Endodermal cell (in vitro differentiated cells): ENCODE data around the gene FBLIM1. TPM values are rescaled to one million over a fixed set of nuclear protein-coding genes. Genes with fewer than 3 reads are reported as not detected.

ENCODE experiments used
- DNase-seq: peaks from one replicate; pipeline ENCODE4 v3.0.0-alpha.2; 2017
- H3K27ac ChIP-seq: 2 replicates; pipeline ENCODE4 v1.5.1; 2013; ENCODE audit warnings: mild to moderate bottlenecking, low read depth, low read length, moderate library complexity
- H3K27me3 ChIP-seq: 2 replicates; pipeline ENCODE4 v1.6.1; 2013; ENCODE audit warnings: mild to moderate bottlenecking, low read length, moderate library complexity; ENCODE audit not compliant: insufficient read depth, control insufficient read depth, poor library complexity, severe bottlenecking
- H3K36me3 ChIP-seq: 2 replicates; pipeline ENCODE4 v1.7.0; 2013; ENCODE audit warnings: mild to moderate bottlenecking, low read length, moderate library complexity; ENCODE audit not compliant: control insufficient read depth, insufficient read depth
- H3K4me1 ChIP-seq: one replicate; pipeline ENCODE4 v1.7.0; 2013; ENCODE audit warnings: low read length; ENCODE audit not compliant: control insufficient read depth, insufficient read depth
- H3K4me3 ChIP-seq: 2 replicates; pipeline ENCODE4 v1.5.1; 2013; ENCODE audit warnings: mild to moderate bottlenecking, low read length, moderate library complexity
- H3K9ac ChIP-seq: 2 replicates; pipeline ENCODE4 v1.6.1; 2013; ENCODE audit warnings: mild to moderate bottlenecking, low read length, moderate library complexity; ENCODE audit not compliant: poor library complexity, severe bottlenecking; ENCODE audit errors: extremely low read depth
- H3K9me3 ChIP-seq: 2 replicates; pipeline ENCODE4 v1.6.1; 2013; ENCODE audit warnings: mild to moderate bottlenecking, low read length, moderate library complexity; ENCODE audit not compliant: control insufficient read depth
- H3K27ac Mint-ChIP-seq: 2 replicates; pipeline ENCODE4 v1.8.0; 2020; ENCODE audit warnings: mixed read lengths
- H3K27me3 Mint-ChIP-seq: 2 replicates; pipeline ENCODE4 v1.8.0; 2021; ENCODE audit warnings: mild to moderate bottlenecking, mixed read lengths; ENCODE audit not compliant: insufficient read depth
- H3K36me3 Mint-ChIP-seq: 2 replicates; pipeline ENCODE4 v1.8.0; 2020; ENCODE audit warnings: low read depth, mixed read lengths
- H3K4me1 Mint-ChIP-seq: 2 replicates; pipeline ENCODE4 v1.8.0; 2020; ENCODE audit warnings: mixed read lengths
- H3K4me3 Mint-ChIP-seq: 2 replicates; pipeline ENCODE4 v1.8.0; 2020; ENCODE audit warnings: mild to moderate bottlenecking, moderate library complexity, mixed read lengths
- H3K9me3 Mint-ChIP-seq: 2 replicates; pipeline ENCODE4 v1.8.0; 2020; ENCODE audit warnings: mild to moderate bottlenecking, mixed read lengths
- CTCF ChIP-seq: fragments of 200-600 bp; sonication (generic); conservative IDR thresholded peaks from 2 replicates; pipeline ENCODE4 v1.5.0; 2021; ENCODE audit warnings: antibody characterized with exemption, mild to moderate bottlenecking
- WGBS, 2 experiments: methylation state at CpG; one replicate each; pipeline versions ENCODE4 v1.1.5 to v1.1.7; 2013; ENCODE audit warnings: missing lambda C conversion rate in 2 of 2, mixed read lengths in 1 of 2; ENCODE audit not compliant: insufficient coverage in 1 of 2, insufficient read length in 1 of 2; 5-methylcytosine and 5-hydroxymethylcytosine counted together
- total RNA-seq, 2 donors: library from RNA; stranded (reverse); fragmentation: NEBNext Ultra II Directional in 1 of 2; extraction: Animal tissue kit (Norgen Biotek cat#: 25700) in 1 of 2; gene quantifications; 2 replicates in 1 of 2; 3 replicates in 1 of 2; pipeline ENCODE4 v1.2.1, GENCODE V29; 2021

Gene FBLIM1
- total RNA-seq, 2 donors from 2014 or later, result 58.4 to 60.6 TPM

GRCh38 chr1:15739259-15739658, 19.3 kb upstream of the FBLIM1 start:
- H3K9me3 Mint-ChIP-seq, result no peaks in the 10 kb centered on the region
- no peaks in the 10 kb centered on the region for H3K27me3 Mint-ChIP-seq
- Histone ChIP-seq H3K4me3 (no peak overlapping the region), H3K9ac (no peak overlapping the region), H3K27me3 (no peaks in the 10 kb centered on the region), H3K27ac (no peak overlapping the region), H3K9me3 (no peaks in the 10 kb centered on the region), H3K4me1 (no peaks in the 10 kb centered on the region), H3K36me3 (no peaks in the 10 kb centered on the region)
- no peak overlapping the region for H3K4me3 Mint-ChIP-seq
- no peaks in the 10 kb centered on the region for H3K36me3 Mint-ChIP-seq
- 92 to 97% methylated on average over 15 to 16 of the region's 16 CpGs for WGBS, 2 experiments
- peaks cover 9% of the 10 kb centered on the region for H3K4me1 Mint-ChIP-seq
- TF ChIP-seq CTCF, result no peak
- no peak overlapping the region for H3K27ac Mint-ChIP-seq
- no peak for DNase-seq

DNA sequence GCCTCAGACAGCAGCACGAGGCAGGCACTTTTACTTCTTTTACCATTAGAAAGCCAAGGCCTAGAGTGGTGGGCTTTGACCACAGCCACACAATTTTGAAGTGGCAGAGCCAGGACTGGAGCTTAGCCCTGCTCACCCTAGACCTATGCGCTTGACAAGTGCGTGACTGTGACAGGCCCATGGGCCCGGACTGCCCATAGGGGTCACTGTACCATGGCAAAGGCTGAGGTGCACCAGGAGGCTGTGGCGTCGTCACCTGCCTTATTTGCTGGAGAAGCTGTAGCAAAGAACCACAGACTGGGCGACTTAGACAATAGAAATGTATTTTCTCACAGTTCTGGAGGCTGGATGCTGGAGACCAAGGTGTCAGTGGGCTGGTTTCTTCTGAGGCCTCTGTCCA, 18.9 kb upstream of the FBLIM1 start:
- Mint-ChIP-seq H3K36me3 (no peaks in the 10 kb centered on the region), H3K9me3 (no peaks in the 10 kb centered on the region), H3K27ac (no peak overlapping the region), H3K27me3 (no peaks in the 10 kb centered on the region), H3K4me1 (peaks cover 9% of the 10 kb centered on the region), H3K4me3 (no peak overlapping the region)
- H3K36me3 ChIP-seq, result no peaks in the 10 kb centered on the region
- no peaks in the 10 kb centered on the region for H3K27me3 ChIP-seq
- no peak overlapping the region for H3K4me3 ChIP-seq
- WGBS, 2 experiments, result 89 to 90% methylated on average over 7 of the region's 7 CpGs
- peak; percentile 84 for DNase-seq
- TF ChIP-seq CTCF, result peak; percentile 67
- H3K27ac ChIP-seq, result no peak overlapping the region
- no peak overlapping the region for H3K9ac ChIP-seq
- H3K9me3 ChIP-seq, result no peaks in the 10 kb centered on the region
- H3K4me1 ChIP-seq, result no peaks in the 10 kb centered on the region

- no peaks in the 10 kb centered on the region for H3K27me3 Mint-ChIP-seq
- WGBS, 2 experiments, result 63 to 76% methylated on average over 20 to 27 of the region's 27 CpGs
- H3K4me1 Mint-ChIP-seq, result peaks cover 9% of the 10 kb centered on the region
- H3K9me3 Mint-ChIP-seq, result no peaks in the 10 kb centered on the region
- DNase-seq, result peak; percentile 98
- TF ChIP-seq CTCF, result peak; percentile 94
- no peaks in the 10 kb centered on the region for H3K27me3 ChIP-seq
- H3K9ac ChIP-seq, result no peak overlapping the region
- H3K27ac Mint-ChIP-seq, result peak overlapping the region; percentile 77
- H3K36me3 Mint-ChIP-seq, result no peaks in the 10 kb centered on the region
- no peaks in the 10 kb centered on the region for H3K36me3 ChIP-seq
- H3K4me3 Mint-ChIP-seq, result no peak overlapping the region
- H3K9me3 ChIP-seq, result no peaks in the 10 kb centered on the region
- no peak overlapping the region for H3K4me3 ChIP-seq
- no peak overlapping the region for H3K27ac ChIP-seq
- H3K4me1 ChIP-seq, result no peaks in the 10 kb centered on the region
Observed at GRCh38 chr1:15740924-15741850, 17.4 kb upstream of the FBLIM1 start.
